GM21529 (cell line): ENCODE data around the gene PBX2.
"Not testable (repeated sequence)": the region's sequence is repeated elsewhere in the genome, so short reads cannot be mapped to it uniquely, and the experiment has no call there.

ENCODE experiments used
- ATAC-seq: cut with Tn5 transposase; IDR thresholded peaks from one replicate; pipeline ENCODE4 v1.9.1; 2021; ENCODE audit not compliant: unreplicated experiment

Gene PBX2

DNA sequence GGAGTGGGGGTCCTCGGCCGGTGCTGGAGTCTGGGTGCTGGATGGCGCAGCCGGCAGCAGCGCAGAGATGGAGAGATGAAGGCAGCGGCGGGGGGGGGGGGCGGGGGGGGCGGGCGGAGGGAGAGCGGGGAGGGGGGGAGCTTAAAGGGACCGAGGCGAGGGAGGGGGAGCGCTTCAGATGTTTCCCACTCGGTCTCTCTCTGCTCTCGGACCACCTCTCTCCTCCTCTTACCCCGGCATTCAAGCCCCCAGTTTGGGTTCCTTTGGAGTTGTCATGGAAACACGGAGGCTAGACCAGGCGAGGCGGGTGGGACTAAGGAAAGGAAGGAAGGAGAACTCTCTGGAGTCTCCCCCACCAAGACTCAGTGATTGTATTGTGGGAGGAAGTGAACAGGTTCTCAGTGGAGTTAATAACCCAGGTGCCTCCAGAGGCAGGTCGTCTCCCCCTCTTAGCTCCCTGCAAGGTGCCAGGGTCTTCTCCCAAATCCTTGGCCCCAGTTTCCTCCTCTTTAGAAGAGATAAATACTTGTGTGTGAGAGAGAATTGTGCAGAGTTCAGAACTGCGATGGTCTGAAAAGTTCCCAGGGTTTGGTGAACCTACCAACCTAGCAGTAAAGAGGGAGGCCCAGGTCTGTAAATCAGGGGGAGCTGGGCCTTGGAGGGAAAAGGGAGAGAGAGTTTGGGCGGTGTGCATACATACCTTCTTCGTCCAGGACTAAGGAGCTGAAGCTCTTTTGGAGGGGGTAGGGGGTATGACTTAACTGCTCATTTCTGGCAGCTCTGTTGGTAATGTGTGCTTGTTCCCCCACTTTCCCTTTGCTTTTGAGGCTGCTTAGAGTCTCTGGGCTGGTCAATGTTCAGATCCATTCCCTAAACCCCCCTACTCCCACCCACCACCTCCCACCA, 37.9 kb downstream of the PBX2 start, which contains the start of gene PRRT1:
Gene PRRT1, minus strand, starts transcription at position 77 of the 906 bp plus-strand sequence. CDS start 112 bp downstream, outside the sequence.
- ATAC-seq: no peak

GRCh38 chr6:32151181-32151862, 38.7 kb downstream of the PBX2 start:
- ATAC-seq: no peak

DNA sequence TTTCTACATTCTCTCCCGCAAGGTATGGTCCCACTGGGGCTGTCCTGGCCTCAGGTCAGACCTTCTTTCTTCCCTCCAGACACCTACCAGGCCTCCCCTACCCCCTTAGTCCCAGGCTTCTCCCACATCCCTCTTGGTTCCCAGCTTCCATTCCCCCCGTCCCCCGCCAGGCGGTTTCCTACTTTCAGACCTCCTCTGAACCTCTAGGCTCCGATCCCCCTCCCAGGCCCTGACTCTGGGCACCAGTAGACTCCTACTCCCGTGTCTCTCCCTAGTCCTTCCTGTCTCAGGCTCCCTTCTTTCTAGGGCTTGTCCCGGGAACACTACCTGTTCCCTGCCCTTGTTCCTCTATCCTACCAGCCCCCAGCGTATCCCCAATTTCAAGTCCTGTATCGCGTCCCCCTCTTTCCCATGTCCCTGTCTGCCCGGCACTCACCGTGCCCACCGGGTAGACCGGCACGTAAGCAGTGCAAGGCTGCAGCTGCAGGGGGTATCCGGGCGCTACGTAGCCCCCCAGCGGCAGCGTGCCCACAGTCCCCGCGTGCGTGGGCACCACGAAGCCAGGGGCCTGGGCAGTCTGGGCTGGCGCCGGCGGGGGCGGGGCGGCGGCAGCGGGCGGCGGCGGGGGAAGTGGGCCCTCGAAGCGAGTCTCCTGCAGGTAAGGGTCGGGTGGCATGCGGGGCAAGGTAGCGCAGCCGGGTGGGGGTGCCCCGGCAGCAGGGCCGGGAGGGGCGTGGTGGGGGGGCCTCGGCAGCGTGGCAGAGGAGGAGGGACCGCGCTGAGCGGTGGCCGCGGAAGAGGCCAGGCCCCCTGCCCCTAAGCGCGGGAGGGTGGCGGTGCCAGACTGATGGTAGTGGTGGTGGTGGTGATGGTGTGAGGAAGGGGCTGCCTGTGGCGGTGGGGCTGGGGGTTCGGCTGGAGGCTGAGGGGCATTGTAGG, 39.8 kb downstream of the PBX2 start:
- ATAC-seq: no peak

DNA sequence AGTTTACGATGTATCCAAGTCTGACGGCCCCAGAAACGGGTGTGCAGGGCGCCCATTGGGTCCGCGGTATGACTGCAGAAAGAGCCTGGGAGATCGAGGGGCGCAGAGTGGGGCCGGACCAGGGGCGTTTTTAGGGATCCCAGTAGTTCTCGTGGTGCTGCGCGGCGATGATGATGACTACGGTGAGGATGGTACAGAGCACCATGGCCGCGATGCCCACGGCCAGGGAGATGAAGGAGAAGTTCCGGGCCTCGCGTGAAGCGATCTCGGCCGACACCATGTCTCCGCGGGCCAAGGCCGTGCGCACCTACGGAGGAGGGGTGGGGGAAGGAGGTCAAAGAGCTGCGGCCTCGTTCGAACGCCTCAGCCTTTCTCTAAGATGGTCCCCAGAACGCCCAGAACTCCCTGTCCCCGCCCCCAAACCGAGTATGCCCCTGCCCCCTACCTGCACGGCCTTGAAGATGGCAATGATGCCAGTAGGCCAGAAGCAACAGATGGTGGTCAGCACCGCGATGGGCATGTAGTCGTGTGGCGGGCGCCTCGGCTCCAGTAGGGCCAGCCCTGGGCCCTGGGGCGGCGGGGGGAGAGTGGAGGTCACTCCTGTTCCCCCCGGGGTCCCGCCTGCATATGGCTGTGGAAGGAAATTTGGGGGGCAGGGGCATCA, 40.8 kb downstream of the PBX2 start:
- ATAC-seq: no peak

DNA sequence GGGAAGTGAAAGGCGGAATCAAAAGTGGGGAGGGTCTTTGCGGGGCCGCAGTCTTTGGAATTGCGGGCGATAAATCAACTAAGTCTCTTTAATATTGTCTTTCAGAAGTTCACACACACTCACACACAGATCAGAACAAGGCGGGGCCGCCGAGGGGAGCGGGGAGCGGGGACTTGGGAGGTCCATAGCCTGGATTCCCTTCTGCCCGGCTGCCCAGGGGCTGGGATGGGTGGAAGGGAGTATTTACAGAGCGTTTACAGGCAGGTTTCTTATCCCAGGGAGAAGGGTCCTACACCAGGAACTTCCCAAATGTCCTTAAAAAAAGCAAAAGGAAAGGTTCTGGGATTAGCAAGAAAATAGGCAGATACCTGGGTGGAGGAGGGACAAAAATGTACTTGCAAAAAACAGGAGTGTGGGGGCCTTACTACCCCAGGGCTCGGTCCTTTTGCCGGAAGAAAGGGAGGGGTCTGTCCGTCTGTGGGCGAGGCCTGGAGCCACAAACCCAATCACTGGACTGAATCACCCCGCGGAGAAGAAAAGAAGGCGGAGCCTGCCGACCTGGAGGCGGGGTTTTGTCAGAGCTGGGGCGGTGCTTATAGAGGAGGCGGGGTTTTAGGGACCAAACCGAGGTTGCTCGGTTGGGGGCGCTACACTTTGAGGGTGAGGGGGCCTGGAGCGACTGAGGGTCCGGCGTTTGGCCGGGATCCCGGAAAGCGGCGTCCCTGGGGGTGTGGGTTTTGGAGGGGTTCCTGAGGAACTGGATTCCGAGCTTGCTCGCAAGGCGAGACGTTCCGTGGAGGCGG, 41.5 kb downstream of the PBX2 start:
- ATAC-seq: no peak

- ATAC-seq: no peak
Measured at GRCh38 chr6:32147401-32148132, 42.4 kb downstream of the PBX2 start.

GRCh38 chr6:32146687-32147086, 43.3 kb downstream of the PBX2 start:
- no peak for ATAC-seq

DNA sequence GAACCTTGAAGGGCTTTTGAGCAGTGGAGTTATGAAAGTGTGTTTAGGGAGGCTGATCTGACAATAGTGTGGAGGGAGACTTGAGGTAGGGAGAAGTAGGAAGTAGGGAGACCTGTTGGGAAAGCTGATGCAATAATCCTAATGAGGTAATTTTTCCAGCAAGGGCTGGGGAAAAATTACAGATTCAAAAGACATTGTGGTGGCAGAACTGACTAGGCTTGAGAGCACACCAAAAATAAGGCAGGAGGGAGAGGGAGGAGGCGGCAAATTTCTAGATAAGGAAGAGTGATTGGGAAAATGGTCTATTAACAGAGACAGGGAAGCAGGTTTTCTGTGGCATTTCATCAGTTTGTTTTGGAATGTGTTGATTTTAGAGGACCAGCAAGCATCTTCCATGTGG, 43.7 kb downstream of the PBX2 start:
- ATAC-seq: no peak

- ATAC-seq: not testable (repeated sequence)
Measured at GRCh38 chr6:32144238-32144637, 45.8 kb downstream of the PBX2 start.

GRCh38 chr6:32140420-32141046, 49.5 kb downstream of the PBX2 start:
- no peak for ATAC-seq

GRCh38 chr6:32139590-32139989, 50.4 kb downstream of the PBX2 start:
- no peak for ATAC-seq

- ATAC-seq: no peak
Measured at GRCh38 chr6:32137454-32137853, 52.5 kb downstream of the PBX2 start.
